GM23338 (cell line): Measurements from ENCODE around the gene TSLP. TPM values are rescaled to one million over a fixed set of nuclear protein-coding genes. Genes with fewer than 3 reads are reported as not detected.

Experiments used
- ATAC-seq: fragments of 200-7000 bp; cut with Tn5 transposase; 3 replicates; pipeline ENCODE4 v1.9.1; 2020
- DNase-seq: peaks from one replicate; pipeline ENCODE4 v3.0.0-alpha.2; 2015; ENCODE audit warnings: low spot score
- H2AFZ ChIP-seq: fragments of 200-600 bp; sonication (generic); 2 replicates; pipeline ENCODE4 v1.8.0; 2016; ENCODE audit warnings: antibody characterized with exemption, mild to moderate bottlenecking, moderate library complexity
- H3F3A ChIP-seq: fragments of 200-600 bp; sonication (generic); replicated peaks from 2 replicates; pipeline ENCODE4 v1.8.0; 2017; ENCODE audit warnings: antibody characterized with exemption, mixed run types, low read depth
- H3K27ac ChIP-seq: fragments of 200-600 bp; sonication (generic); 2 replicates; pipeline ENCODE4 v1.6.1; 2016; ENCODE audit warnings: low read depth
- H3K27me3 ChIP-seq: fragments of 200-600 bp; sonication (generic); 2 replicates; pipeline ENCODE4 v1.8.0; 2016; ENCODE audit warnings: mild to moderate bottlenecking, mixed run types, moderate library complexity; ENCODE audit not compliant: insufficient read depth
- H3K36me3 ChIP-seq: fragments of 200-600 bp; sonication (generic); 2 replicates; pipeline ENCODE4 v1.8.0; 2016; ENCODE audit warnings: mild to moderate bottlenecking; ENCODE audit not compliant: insufficient read depth
- H3K4me1 ChIP-seq: fragments of 200-600 bp; sonication (generic); 2 replicates; pipeline ENCODE4 v1.8.0; 2016; ENCODE audit warnings: mild to moderate bottlenecking, moderate library complexity; ENCODE audit not compliant: insufficient read depth
- H3K4me2 ChIP-seq: fragments of 200-600 bp; sonication (generic); 2 replicates; pipeline ENCODE4 v1.7.1; 2017; ENCODE audit warnings: mixed run types
- H3K4me3 ChIP-seq: fragments of 200-600 bp; sonication (generic); 2 replicates; pipeline ENCODE4 v1.6.1; 2016; ENCODE audit warnings: mixed run types
- H3K79me2 ChIP-seq: fragments of 200-600 bp; sonication (generic); replicated peaks from 2 replicates; pipeline ENCODE4 v1.8.0; 2017; ENCODE audit warnings: mild to moderate bottlenecking; ENCODE audit not compliant: insufficient read depth
- H3K9me2 ChIP-seq: fragments of 200-600 bp; sonication (generic); 2 replicates; pipeline ENCODE4 v1.8.0; 2017; ENCODE audit not compliant: insufficient read depth
- H4K20me1 ChIP-seq: fragments of 200-600 bp; sonication (generic); replicated peaks from 2 replicates; pipeline ENCODE4 v1.8.0; 2017; ENCODE audit warnings: mild to moderate bottlenecking; ENCODE audit not compliant: insufficient read depth
- H3K27ac Mint-ChIP-seq: 2 replicates; pipeline ENCODE4 v1.8.0; 2020; ENCODE audit warnings: inconsistent platforms, mild to moderate bottlenecking, moderate library complexity, mixed read lengths
- H3K27me3 Mint-ChIP-seq: 3 replicates; pipeline ENCODE4 v1.8.0; 2022; ENCODE audit warnings: low read depth, mild to moderate bottlenecking, moderate library complexity, mixed read lengths, inconsistent platforms; ENCODE audit not compliant: insufficient read depth, poor library complexity
- H3K36me3 Mint-ChIP-seq: 3 replicates; pipeline ENCODE4 v1.8.0; 2021; ENCODE audit warnings: low read depth, mild to moderate bottlenecking, inconsistent platforms, moderate library complexity, mixed read lengths
- H3K4me1 Mint-ChIP-seq: 3 replicates; pipeline ENCODE4 v1.8.0; 2020; ENCODE audit warnings: mild to moderate bottlenecking, inconsistent platforms, mixed read lengths
- H3K4me3 Mint-ChIP-seq: 3 replicates; pipeline ENCODE4 v1.8.0; 2021; ENCODE audit warnings: moderate library complexity, mild to moderate bottlenecking, inconsistent platforms, mixed read lengths
- H3K9me3 Mint-ChIP-seq: 3 replicates; pipeline ENCODE4 v1.8.0; 2020; ENCODE audit warnings: moderate library complexity, mild to moderate bottlenecking, inconsistent platforms, mixed read lengths
- CREB1 ChIP-seq: fragments of 250-450 bp; sonication (Bioruptor Pico); IDR thresholded peaks from 2 replicates; pipeline ENCODE4 v1.5.0; 2020; ENCODE audit warnings: low read depth, mild to moderate bottlenecking, moderate library complexity
- EZH2 ChIP-seq: fragments of 200-600 bp; sonication (generic); IDR thresholded peaks from one replicate; pipeline ENCODE4 v1.8.0; 2017; ENCODE audit warnings: antibody characterized with exemption, mild to moderate bottlenecking, low read depth; ENCODE audit not compliant: unreplicated experiment
- EZH2phosphoT487 ChIP-seq: fragments of 200-600 bp; sonication (generic); IDR thresholded peaks from one replicate; pipeline ENCODE4 v1.8.1; 2018; ENCODE audit warnings: antibody characterized with exemption; ENCODE audit not compliant: unreplicated experiment
- JUNB ChIP-seq: IDR thresholded peaks from one replicate; pipeline ENCODE4 v1.6.1; 2016; ENCODE audit warnings: antibody characterized with exemption; ENCODE audit not compliant: unreplicated experiment
- NANOG ChIP-seq: IDR thresholded peaks from 2 replicates; pipeline ENCODE4 v1.6.1; 2016; ENCODE audit warnings: antibody characterized with exemption, borderline replicate concordance
- POLR2AphosphoS5 ChIP-seq: IDR thresholded peaks from 2 replicates; pipeline ENCODE4 v1.6.1; 2016; ENCODE audit warnings: antibody characterized with exemption, low read depth
- STAT1 ChIP-seq: IDR thresholded peaks from one replicate; pipeline ENCODE4 v1.6.1; 2016; ENCODE audit warnings: antibody characterized with exemption; ENCODE audit not compliant: unreplicated experiment
- ZNF114 ChIP-seq: fragments of 250-450 bp; sonication (Bioruptor Pico); IDR thresholded peaks from 2 replicates; pipeline ENCODE4 v1.5.0; 2020; ENCODE audit warnings: mild to moderate bottlenecking, moderate library complexity
- ZNF331 ChIP-seq: fragments of 250-450 bp; sonication (Bioruptor Pico); IDR thresholded peaks from 2 replicates; pipeline ENCODE4 v1.5.0; 2020; ENCODE audit warnings: low read depth, mild to moderate bottlenecking, moderate library complexity
- polyA plus RNA-seq: library from polyadenylated mRNA; unstranded; fragments of >200 nt; fragmentation: Nextera tagmentation; extraction: Ambion mirVana; gene quantifications from 2 replicates; pipeline ENCODE4 v1.2.1, GENCODE V29; 2016
- total RNA-seq: library from RNA; depleted of rRNA; stranded (reverse); fragments of >200 nt; shearing (Covaris generic); gene quantifications from 2 replicates; pipeline ENCODE4 v1.2.3, GENCODE V29; 2014
- TF ChIP-seq, protein P1 (sequence below): IDR thresholded peaks from 2 replicates; pipeline ENCODE4 v1.6.1; 2016; ENCODE audit warnings: antibody characterized with exemption
- TF ChIP-seq, protein P2 (sequence below): IDR thresholded peaks from one replicate; pipeline ENCODE4 v1.6.1; 2018; ENCODE audit warnings: antibody characterized with exemption; ENCODE audit not compliant: unreplicated experiment
- TF ChIP-seq, protein P3 (sequence below), 2 experiments: fragments of 200-600 bp in 1 of 2; sonication (generic) in 1 of 2; conservative IDR thresholded peaks; 2 replicates each; pipeline versions ENCODE4 v1.5.1 to v1.6.1; 2016 to 2017; ENCODE audit warnings: antibody characterized with exemption in 2 of 2, low read depth in 2 of 2, mild to moderate bottlenecking in 2 of 2, moderate library complexity in 1 of 2
- TF ChIP-seq, protein P4 (sequence below): fragments of 250-450 bp; sonication (Bioruptor Pico); IDR thresholded peaks from 2 replicates; pipeline ENCODE4 v1.5.0; 2020; ENCODE audit warnings: mild to moderate bottlenecking, moderate library complexity

Gene TSLP
- total and polyA plus RNA-seq, 2 experiments from 2014 or later: 0.35 to 1.5 TPM

DNA sequence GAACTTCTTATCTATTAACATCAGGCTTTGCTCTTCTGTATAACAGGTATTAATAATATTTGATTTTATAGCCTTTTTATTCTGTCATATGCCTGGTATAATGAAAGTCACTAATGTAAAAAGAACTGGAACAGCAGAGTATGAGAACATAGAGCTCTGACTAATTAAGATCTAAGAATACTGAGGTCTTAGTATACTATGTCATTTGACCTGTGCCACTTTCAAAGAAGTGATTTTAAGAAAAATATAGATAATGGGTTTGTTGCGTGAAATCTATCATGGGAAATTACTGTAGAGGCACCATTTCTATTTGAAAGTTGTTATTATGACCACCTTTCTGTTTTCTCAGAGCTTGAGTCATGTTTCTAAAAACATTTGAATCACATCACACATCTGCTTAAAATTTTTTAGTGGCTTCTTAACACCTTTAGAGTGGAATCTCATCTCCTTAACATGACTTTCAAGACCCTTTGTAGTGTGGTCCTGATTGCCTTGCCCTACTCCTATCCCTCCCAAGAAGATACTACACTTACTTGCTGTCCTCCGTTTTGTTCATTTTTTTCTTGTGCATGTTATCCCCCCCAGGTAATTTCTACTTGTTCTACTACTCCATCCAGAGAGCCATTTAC, 34.9 kb downstream of the TSLP start:
- no peak overlapping the region for H3K4me3 Mint-ChIP-seq
- no peaks in the 10 kb centered on the region for H3K4me1 ChIP-seq
- H3F3A ChIP-seq: no peaks in the 10 kb centered on the region
- no peaks in the 10 kb centered on the region for H3K27me3 Mint-ChIP-seq
- DNase-seq: no peak
- H4K20me1 ChIP-seq: no peaks in the 10 kb centered on the region
- no peaks in the 10 kb centered on the region for H3K9me3 Mint-ChIP-seq
- no peaks in the 10 kb centered on the region for H3K4me1 Mint-ChIP-seq
- H3K36me3 ChIP-seq: peaks cover 79% of the 10 kb centered on the region
- TF ChIP-seq JUNB (no peak), STAT1 (no peak), NANOG (no peak), ZNF331 (CRISPR knock-in tag) (no peak), EZH2phosphoT487 (no peak), CREB1 (CRISPR knock-in tag) (no peak), POLR2AphosphoS5 (no peak), ZNF114 (CRISPR knock-in tag) (no peak), EZH2 (no peak)
- TF ChIP-seq, protein P1, sequence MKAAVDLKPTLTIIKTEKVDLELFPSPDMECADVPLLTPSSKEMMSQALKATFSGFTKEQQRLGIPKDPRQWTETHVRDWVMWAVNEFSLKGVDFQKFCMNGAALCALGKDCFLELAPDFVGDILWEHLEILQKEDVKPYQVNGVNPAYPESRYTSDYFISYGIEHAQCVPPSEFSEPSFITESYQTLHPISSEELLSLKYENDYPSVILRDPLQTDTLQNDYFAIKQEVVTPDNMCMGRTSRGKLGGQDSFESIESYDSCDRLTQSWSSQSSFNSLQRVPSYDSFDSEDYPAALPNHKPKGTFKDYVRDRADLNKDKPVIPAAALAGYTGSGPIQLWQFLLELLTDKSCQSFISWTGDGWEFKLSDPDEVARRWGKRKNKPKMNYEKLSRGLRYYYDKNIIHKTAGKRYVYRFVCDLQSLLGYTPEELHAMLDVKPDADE: no peak
- TF ChIP-seq, protein P2, sequence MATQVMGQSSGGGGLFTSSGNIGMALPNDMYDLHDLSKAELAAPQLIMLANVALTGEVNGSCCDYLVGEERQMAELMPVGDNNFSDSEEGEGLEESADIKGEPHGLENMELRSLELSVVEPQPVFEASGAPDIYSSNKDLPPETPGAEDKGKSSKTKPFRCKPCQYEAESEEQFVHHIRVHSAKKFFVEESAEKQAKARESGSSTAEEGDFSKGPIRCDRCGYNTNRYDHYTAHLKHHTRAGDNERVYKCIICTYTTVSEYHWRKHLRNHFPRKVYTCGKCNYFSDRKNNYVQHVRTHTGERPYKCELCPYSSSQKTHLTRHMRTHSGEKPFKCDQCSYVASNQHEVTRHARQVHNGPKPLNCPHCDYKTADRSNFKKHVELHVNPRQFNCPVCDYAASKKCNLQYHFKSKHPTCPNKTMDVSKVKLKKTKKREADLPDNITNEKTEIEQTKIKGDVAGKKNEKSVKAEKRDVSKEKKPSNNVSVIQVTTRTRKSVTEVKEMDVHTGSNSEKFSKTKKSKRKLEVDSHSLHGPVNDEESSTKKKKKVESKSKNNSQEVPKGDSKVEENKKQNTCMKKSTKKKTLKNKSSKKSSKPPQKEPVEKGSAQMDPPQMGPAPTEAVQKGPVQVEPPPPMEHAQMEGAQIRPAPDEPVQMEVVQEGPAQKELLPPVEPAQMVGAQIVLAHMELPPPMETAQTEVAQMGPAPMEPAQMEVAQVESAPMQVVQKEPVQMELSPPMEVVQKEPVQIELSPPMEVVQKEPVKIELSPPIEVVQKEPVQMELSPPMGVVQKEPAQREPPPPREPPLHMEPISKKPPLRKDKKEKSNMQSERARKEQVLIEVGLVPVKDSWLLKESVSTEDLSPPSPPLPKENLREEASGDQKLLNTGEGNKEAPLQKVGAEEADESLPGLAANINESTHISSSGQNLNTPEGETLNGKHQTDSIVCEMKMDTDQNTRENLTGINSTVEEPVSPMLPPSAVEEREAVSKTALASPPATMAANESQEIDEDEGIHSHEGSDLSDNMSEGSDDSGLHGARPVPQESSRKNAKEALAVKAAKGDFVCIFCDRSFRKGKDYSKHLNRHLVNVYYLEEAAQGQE: no peak
- TF ChIP-seq, protein P3, sequence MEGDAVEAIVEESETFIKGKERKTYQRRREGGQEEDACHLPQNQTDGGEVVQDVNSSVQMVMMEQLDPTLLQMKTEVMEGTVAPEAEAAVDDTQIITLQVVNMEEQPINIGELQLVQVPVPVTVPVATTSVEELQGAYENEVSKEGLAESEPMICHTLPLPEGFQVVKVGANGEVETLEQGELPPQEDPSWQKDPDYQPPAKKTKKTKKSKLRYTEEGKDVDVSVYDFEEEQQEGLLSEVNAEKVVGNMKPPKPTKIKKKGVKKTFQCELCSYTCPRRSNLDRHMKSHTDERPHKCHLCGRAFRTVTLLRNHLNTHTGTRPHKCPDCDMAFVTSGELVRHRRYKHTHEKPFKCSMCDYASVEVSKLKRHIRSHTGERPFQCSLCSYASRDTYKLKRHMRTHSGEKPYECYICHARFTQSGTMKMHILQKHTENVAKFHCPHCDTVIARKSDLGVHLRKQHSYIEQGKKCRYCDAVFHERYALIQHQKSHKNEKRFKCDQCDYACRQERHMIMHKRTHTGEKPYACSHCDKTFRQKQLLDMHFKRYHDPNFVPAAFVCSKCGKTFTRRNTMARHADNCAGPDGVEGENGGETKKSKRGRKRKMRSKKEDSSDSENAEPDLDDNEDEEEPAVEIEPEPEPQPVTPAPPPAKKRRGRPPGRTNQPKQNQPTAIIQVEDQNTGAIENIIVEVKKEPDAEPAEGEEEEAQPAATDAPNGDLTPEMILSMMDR (conservative IDR thresholded peaks at IDR 0.05; ENCODE audit: low read depth in 2 of 2): no peak
- TF ChIP-seq, protein P4, sequence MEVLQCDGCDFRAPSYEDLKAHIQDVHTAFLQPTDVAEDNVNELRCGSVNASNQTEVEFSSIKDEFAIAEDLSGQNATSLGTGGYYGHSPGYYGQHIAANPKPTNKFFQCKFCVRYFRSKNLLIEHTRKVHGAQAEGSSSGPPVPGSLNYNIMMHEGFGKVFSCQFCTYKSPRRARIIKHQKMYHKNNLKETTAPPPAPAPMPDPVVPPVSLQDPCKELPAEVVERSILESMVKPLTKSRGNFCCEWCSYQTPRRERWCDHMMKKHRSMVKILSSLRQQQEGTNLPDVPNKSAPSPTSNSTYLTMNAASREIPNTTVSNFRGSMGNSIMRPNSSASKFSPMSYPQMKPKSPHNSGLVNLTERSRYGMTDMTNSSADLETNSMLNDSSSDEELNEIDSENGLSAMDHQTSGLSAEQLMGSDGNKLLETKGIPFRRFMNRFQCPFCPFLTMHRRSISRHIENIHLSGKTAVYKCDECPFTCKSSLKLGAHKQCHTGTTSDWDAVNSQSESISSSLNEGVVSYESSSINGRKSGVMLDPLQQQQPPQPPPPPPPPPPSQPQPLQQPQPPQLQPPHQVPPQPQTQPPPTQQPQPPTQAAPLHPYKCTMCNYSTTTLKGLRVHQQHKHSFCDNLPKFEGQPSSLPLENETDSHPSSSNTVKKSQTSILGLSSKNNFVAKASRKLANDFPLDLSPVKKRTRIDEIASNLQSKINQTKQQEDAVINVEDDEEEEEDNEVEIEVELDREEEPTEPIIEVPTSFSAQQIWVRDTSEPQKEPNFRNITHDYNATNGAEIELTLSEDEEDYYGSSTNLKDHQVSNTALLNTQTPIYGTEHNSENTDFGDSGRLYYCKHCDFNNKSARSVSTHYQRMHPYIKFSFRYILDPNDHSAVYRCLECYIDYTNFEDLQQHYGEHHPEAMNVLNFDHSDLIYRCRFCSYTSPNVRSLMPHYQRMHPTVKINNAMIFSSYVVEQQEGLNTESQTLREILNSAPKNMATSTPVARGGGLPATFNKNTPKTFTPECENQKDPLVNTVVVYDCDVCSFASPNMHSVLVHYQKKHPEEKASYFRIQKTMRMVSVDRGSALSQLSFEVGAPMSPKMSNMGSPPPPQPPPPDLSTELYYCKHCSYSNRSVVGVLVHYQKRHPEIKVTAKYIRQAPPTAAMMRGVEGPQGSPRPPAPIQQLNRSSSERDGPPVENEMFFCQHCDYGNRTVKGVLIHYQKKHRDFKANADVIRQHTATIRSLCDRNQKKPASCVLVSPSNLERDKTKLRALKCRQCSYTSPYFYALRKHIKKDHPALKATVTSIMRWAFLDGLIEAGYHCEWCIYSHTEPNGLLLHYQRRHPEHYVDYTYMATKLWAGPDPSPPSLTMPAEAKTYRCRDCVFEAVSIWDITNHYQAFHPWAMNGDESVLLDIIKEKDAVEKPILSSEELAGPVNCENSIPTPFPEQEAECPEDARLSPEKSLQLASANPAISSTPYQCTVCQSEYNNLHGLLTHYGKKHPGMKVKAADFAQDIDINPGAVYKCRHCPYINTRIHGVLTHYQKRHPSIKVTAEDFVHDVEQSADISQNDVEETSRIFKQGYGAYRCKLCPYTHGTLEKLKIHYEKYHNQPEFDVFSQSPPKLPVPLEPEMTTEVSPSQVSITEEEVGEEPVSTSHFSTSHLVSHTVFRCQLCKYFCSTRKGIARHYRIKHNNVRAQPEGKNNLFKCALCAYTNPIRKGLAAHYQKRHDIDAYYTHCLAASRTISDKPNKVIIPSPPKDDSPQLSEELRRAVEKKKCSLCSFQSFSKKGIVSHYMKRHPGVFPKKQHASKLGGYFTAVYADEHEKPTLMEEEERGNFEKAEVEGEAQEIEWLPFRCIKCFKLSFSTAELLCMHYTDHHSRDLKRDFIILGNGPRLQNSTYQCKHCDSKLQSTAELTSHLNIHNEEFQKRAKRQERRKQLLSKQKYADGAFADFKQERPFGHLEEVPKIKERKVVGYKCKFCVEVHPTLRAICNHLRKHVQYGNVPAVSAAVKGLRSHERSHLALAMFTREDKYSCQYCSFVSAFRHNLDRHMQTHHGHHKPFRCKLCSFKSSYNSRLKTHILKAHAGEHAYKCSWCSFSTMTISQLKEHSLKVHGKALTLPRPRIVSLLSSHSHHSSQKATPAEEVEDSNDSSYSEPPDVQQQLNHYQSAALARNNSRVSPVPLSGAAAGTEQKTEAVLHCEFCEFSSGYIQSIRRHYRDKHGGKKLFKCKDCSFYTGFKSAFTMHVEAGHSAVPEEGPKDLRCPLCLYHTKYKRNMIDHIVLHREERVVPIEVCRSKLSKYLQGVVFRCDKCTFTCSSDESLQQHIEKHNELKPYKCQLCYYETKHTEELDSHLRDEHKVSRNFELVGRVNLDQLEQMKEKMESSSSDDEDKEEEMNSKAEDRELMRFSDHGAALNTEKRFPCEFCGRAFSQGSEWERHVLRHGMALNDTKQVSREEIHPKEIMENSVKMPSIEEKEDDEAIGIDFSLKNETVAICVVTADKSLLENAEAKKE: no peak
- H3K79me2 ChIP-seq: no peaks in the 10 kb centered on the region
- no peak overlapping the region for H3K4me2 ChIP-seq
- no peaks in the 10 kb centered on the region for H3K9me2 ChIP-seq
- no peak for ATAC-seq
- H3K4me3 ChIP-seq: no peak overlapping the region
- no peak overlapping the region for H3K27ac Mint-ChIP-seq
- H3K27me3 ChIP-seq: no peaks in the 10 kb centered on the region
- no peak overlapping the region for H2AFZ ChIP-seq
- H3K27ac ChIP-seq: no peak overlapping the region
- peaks cover 63% of the 10 kb centered on the region for H3K36me3 Mint-ChIP-seq
